ENCODE data around the gene EIF3CL.
"Not testable (repeated sequence)": the region's sequence is repeated elsewhere in the genome, so short reads cannot be mapped to it uniquely, and the experiment has no call there.

EIF3CL gene

DNA sequence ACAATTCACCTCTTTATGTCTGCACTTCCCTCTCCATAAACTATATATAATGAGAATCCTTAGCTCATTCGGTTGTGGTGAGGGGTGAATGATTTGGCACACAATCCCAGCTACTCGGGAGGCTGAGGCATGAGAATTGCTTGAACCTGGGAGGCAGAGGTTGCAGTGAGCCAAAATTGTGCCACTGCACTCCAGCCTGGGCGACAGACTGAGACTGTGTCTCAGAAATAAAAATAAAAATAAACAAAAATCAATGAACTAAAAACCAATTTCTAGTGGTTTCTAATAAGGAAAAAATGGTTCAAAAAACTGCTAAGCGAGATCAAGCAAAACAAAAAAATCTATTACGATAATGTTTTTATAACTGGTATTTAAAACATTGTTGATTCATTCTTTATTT, 40.2 kb downstream of the EIF3CL start, which contains the start of gene NPIPB6:
Gene NPIPB6, minus strand, starts transcription at position 101 of the 400 bp plus-strand sequence. CDS start 686 bp downstream, outside the sequence.
- DNase-seq = not testable (repeated sequence)

DNA sequence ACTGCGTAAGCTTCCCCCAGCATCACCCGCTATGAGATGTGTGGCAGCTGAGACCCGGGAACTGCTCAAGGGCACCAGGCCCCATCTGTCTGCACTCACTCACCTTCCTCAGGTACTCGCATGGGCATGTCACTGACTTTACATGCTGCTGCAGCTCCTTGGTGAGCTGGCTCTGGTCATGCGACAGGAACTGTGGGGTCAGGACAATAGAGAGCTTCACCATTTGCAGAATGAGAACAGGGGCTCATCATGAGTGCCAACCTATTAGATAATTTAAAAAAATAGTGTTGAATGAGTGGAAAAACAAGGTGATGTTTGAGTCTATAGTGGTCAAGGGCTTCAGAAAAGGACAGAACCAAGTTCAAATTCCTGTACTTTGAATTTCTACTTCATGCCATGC, 41.0 kb downstream of the EIF3CL start:
- DNase-seq = peak; percentile 8

DNA sequence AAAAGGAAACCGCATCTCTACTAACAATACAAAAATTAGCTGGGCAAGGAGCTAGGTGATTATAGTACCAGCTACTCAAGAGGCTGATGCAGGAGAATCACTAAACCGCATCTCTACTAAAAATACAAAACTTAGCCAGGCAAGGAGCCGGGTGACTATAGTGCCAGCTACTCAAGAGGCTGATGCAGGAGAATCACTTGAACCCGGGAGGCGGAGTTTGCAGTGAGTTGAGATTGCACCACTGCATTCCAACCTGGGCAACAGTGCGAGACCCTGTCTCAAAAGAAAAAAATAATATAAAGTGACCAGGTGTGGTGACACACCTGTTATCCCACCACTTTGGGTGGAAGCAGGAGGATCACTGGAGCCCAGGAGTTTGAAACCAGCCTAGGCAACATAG, 65.4 kb downstream of the EIF3CL start:
- not testable (repeated sequence) for DNase-seq

DNA sequence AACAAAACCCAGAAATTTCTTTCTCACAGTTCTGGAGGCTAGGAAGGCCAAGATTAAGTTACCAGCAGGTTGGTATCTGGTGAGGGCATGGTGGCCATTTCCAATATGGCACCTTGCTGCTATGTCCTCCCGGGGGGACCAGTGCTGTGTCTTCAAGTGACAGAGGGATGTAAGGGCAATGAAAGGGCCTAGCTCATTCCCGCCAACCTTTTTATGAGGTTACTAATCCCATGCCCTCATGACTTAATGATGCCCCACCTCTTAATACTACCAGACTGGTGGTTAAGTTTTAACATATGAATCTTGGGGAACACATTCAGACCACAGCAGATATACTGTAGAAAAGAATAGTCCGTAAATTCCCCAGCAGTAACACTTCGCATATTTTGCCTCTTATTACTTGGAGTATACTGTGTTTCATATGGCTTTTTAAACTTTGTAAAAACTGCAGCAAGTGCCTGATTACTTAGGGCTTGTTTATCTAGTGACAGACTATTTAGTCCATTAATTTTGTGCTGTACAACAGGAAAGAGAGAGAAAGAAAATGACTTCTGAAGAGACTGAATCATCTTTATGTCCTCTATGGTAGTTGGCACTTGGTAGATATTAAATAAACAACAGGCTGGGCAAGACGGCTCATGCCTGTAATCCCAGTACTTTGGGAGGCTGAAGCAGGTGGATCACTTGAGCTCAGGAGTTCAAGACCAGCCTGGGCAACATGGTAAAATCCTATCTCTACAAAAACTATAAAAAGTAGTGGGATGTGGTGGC, 66.5 kb downstream of the EIF3CL start:
- not testable (repeated sequence) for DNase-seq

DNA sequence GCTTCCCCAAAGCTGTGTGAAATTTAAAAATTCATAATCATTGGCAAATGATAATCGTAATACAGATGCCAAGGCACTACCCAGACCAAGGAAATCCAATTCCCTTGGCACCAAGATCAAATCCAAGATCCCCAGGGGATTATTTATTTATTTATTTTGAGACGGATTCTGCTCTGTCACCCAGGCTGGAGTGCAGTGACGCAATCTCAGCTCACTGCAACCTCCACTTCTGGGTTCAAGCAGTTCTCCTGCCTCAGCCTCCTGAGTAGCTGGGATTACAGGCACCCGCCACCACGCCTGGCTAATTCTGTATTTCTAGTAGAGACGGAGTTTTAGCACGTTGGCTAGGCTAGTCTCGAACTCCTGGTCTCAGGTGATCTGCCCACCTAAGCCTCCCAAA, 68.0 kb downstream of the EIF3CL start:
- not testable (repeated sequence) for DNase-seq

DNA sequence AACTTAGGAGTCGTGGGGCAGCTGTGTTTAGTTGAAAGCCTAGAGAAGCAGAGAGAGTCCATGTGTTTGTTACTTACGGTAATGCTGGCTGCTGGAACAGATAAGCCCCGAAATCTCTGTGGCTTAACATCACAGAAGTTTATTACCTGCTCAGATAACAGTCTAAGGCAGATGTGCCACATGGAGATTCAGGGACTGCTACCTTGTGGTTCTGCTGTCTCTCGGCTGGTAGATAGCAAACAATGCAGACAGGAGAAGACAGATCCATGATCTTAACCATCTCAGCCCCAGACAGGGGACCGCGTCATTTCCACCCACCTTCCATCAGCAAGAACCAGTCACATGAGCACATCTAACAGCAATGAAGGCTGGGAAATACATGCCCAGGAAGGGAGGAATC, 71.0 kb downstream of the EIF3CL start:
- not testable (repeated sequence) for DNase-seq

DNA sequence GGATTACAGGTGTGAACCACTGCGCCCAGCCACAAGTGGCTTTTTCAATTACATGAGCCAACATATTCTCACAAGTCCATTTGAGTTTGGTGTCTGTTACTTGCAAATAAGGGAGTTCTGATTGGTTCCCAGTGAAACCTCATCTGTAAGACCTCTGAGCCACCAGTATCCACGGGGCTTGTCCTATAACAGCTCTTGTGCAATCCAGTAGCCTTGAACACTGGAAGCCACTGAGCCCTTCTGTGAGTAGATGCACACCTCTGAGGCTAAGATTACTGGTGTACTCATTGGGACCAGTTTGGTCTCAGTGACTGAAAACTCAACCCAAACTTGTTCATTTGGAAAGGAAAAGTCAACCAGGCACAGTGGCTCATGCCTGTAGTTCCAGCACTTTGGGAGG, 72.7 kb downstream of the EIF3CL start:
- DNase-seq = not testable (repeated sequence)

DNA sequence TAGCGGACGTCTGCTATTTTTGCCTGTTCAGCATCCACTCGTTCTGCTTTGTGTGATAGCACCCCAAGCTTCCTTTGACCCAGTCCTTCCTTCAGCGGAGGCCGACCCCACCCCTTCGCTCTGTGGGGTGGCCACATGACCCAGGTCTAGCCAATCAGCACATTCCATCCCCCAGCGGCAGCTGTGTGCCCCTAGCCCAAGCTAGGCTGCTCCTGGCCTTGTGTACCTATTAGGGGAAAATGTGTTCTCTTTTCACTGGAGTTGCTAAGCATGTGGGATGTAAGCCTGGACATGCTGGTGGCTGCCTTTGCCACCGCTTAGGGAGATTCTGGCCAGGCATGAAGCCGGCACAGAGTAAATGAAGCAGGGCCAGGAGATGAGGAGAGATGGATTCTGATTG, 73.4 kb downstream of the EIF3CL start:
- peak; percentile 64 for DNase-seq
